ENCODE data around the gene IPO4. TPM values are rescaled to one million over a fixed set of nuclear protein-coding genes. Genes with fewer than 3 reads are reported as not detected.
A peak's percentile ranks its signal among the peaks of the same experiment; 100 is the strongest.

The IPO4 gene
- total and polyA plus RNA-seq, 2 of the 13 experiments (the other 11 are each of a cell fraction or from before 2014, with no cell fraction given) = 39.0 to 179 TPM

DNA sequence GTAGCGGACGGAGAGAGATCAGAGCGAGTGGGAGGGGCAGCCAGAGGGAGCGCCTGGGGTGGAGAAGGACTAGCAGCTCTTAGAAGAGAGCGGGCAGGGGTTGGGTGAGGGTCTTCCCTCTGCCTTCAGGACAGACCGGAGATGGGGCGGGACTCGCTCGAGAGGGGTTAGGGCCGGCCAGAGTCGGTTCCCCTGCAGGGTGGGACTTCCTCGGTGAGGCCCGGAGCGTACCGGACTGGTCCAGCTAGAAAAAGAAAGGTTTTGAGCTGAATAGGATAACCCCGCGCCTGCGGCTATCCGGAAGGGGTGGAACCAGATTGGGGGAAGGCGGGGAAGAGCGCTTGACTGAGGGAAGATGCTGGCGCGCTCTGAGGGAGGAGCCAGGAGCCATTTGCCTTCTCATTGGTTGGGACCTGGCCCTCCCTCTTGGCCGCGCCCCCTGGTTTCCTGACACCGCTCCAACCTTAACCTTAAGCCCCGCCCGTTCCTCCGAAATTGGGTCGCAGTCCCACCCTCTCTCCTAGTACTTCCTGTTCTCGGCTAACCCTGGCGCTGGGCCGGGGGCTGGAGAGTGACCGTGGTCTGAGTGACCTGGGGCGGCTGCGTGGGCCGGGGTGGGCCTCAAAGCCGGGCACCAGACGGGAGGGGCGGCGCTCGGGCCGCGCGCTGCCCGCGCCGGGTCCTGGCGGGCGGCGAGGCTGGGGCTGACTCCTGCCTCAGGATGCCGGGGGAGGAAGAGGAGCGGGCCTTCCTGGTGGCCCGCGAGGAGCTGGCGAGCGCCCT is 41.4 kb downstream of the IPO4 start, which contains the start of gene RNF31 (continued):
- peak; percentile 90 for TF ChIP-seq ZSCAN21 (CRISPR knock-in tag; IDR thresholded peaks at IDR 0.05; ENCODE audit: borderline replicate concordance)
- TF ChIP-seq, protein P1, sequence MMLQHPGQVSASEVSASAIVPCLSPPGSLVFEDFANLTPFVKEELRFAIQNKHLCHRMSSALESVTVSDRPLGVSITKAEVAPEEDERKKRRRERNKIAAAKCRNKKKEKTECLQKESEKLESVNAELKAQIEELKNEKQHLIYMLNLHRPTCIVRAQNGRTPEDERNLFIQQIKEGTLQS (CRISPR knock-in tag; IDR thresholded peaks at IDR 0.05) = peak; percentile 68
- TF ChIP-seq, protein P2, sequence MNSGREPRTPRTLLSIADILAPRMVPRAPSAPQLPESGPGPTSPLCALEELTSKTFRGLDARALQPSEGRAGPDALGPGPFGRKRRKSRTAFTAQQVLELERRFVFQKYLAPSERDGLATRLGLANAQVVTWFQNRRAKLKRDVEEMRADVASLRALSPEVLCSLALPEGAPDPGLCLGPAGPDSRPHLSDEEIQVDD (CRISPR knock-in tag; IDR thresholded peaks at IDR 0.05; ENCODE audit: borderline replicate concordance) = peak; percentile 86; the same call in 1 of the 2 replicates
- no peak for TF ChIP-seq ZNF432 (CRISPR knock-in tag; IDR thresholded peaks at IDR 0.05; ENCODE audit: borderline replicate concordance)
- TF ChIP-seq, protein P3, sequence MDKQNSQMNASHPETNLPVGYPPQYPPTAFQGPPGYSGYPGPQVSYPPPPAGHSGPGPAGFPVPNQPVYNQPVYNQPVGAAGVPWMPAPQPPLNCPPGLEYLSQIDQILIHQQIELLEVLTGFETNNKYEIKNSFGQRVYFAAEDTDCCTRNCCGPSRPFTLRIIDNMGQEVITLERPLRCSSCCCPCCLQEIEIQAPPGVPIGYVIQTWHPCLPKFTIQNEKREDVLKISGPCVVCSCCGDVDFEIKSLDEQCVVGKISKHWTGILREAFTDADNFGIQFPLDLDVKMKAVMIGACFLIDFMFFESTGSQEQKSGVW (CRISPR knock-in tag; IDR thresholded peaks at IDR 0.05; ENCODE audit: borderline replicate concordance) = no peak
- TF ChIP-seq, protein P4, sequence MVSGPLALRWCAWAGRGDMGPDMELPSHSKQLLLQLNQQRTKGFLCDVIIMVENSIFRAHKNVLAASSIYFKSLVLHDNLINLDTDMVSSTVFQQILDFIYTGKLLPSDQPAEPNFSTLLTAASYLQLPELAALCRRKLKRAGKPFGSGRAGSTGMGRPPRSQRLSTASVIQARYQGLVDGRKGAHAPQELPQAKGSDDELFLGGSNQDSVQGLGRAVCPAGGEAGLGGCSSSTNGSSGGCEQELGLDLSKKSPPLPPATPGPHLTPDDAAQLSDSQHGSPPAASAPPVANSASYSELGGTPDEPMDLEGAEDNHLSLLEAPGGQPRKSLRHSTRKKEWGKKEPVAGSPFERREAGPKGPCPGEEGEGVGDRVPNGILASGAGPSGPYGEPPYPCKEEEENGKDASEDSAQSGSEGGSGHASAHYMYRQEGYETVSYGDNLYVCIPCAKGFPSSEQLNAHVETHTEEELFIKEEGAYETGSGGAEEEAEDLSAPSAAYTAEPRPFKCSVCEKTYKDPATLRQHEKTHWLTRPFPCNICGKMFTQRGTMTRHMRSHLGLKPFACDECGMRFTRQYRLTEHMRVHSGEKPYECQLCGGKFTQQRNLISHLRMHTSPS (CRISPR knock-in tag; IDR thresholded peaks at IDR 0.05; ENCODE audit: low read depth) = peak; percentile 66; the same call in 1 of the 2 replicates
- peak; percentile 9 for TF ChIP-seq ONECUT2 (CRISPR knock-in tag; IDR thresholded peaks at IDR 0.05)
- peak; percentile 90; the same call in 1 of the 2 replicates for TF ChIP-seq ZNF773 (CRISPR knock-in tag; IDR thresholded peaks at IDR 0.05; ENCODE audit: borderline replicate concordance)
- peak; percentile 87; the same call in 1 of the 2 replicates for TF ChIP-seq ZNF333 (CRISPR knock-in tag; IDR thresholded peaks at IDR 0.05; ENCODE audit: borderline replicate concordance)
- no peak for TF ChIP-seq FOXA1 (IDR thresholded peaks at IDR 0.05)
- TF ChIP-seq FOXA1 (CRISPR knock-in tag; IDR thresholded peaks at IDR 0.05) = no peak
- peak; percentile 63; the same call in 1 of the 2 replicates for TF ChIP-seq SRF (IDR thresholded peaks at IDR 0.05; ENCODE audit: low read depth, low read length)
- TF ChIP-seq MIXL1 (CRISPR knock-in tag; IDR thresholded peaks at IDR 0.05) = peak; percentile 26
- no peak for TF ChIP-seq HDAC1 (CRISPR knock-in tag; IDR thresholded peaks at IDR 0.05)
- no peak for TF ChIP-seq TEAD2 (CRISPR knock-in tag; IDR thresholded peaks at IDR 0.05)
- TF ChIP-seq ZBTB33 (CRISPR knock-in tag; IDR thresholded peaks at IDR 0.05) = no peak; the same call in 1 of the 2 replicates
- peak; percentile 5; the same call in 1 of the 2 replicates for TF ChIP-seq PAWR (CRISPR knock-in tag; IDR thresholded peaks at IDR 0.05; ENCODE audit: borderline replicate concordance)
- peak; percentile 57; the same call in 1 of the 2 replicates for TF ChIP-seq ZNF556 (CRISPR knock-in tag; IDR thresholded peaks at IDR 0.05; ENCODE audit: borderline replicate concordance)
- TF ChIP-seq ZIK1 (CRISPR knock-in tag; IDR thresholded peaks at IDR 0.05; ENCODE audit: borderline replicate concordance, low read depth) = peak; percentile 57; the same call in 1 of the 2 replicates
- TF ChIP-seq ZNF790 (CRISPR knock-in tag; IDR thresholded peaks at IDR 0.05; ENCODE audit: borderline replicate concordance) = no peak
- TF ChIP-seq HNRNPK (IDR thresholded peaks at IDR 0.05; ENCODE audit: low read depth, low read length, poor library complexity, severe bottlenecking) = peak; percentile 63
- 0 out of 2 replicates have a peak, but pooled peaks have one; percentile 81 for TF ChIP-seq ISX (CRISPR knock-in tag; conservative IDR thresholded peaks at IDR 0.05)
- no peak for TF ChIP-seq MYPOP (CRISPR knock-in tag; IDR thresholded peaks at IDR 0.05)

Data from HepG2 (cell line).